B cell (primary cell): ENCODE data around the gene PTPRE.

Experiments used
- CTCF ChIP-seq: fragments of 200-600 bp; IDR thresholded peaks from one replicate; pipeline ENCODE4 v1.8.0; 2022; ENCODE audit warnings: antibody characterized with exemption, mild to moderate bottlenecking
- EZH2 ChIP-seq: IDR thresholded peaks from 2 replicates; pipeline ENCODE4 v1.6.1; 2012; ENCODE audit warnings: borderline replicate concordance, low read depth, mild to moderate bottlenecking, moderate library complexity, low read length; ENCODE audit not compliant: insufficient read depth, poor library complexity, severe bottlenecking

- no peak for TF ChIP-seq CTCF
- no peak for TF ChIP-seq EZH2
Observed at GRCh38 chr10:127992376-127992775, 85.5 kb downstream of the PTPRE start.
